CD14-positive monocyte (primary cell): Measurements from ENCODE around the gene MICAL2. TPM values are rescaled to one million over a fixed set of nuclear protein-coding genes. Genes with fewer than 3 reads are reported as not detected.
A peak's percentile ranks its signal among the peaks of the same experiment; 100 is the strongest.

ENCODE experiments used
- DNase-seq, 3 donors: peaks; one replicate each; pipeline ENCODE4 v3.0.0-alpha.2; 2011 to 2022
- H2AFZ ChIP-seq: 2 replicates; pipeline ENCODE4 v1.6.0; 2012; ENCODE audit warnings: mild to moderate bottlenecking, low read depth, low read length, inconsistent platforms; ENCODE audit not compliant: insufficient read depth, poor library complexity, severe bottlenecking
- H3K27ac ChIP-seq, 2 donors: 1 replicate in 1 of 2; 2 replicates in 1 of 2; pipeline ENCODE4 v1.5.1; 2012 to 2013; ENCODE audit warnings: low read length in 2 of 2, control low read depth in 1 of 2, inconsistent platforms in 1 of 2, low read depth in 1 of 2, mild to moderate bottlenecking in 1 of 2
- H3K27me3 ChIP-seq, 2 donors: one replicate each; pipeline versions ENCODE4 v1.6.0 to v1.6.1; 2011 to 2013; ENCODE audit warnings: low read length in 2 of 2; ENCODE audit not compliant: control insufficient read depth in 2 of 2, insufficient read depth in 2 of 2
- H3K36me3 ChIP-seq, 2 donors: replicated peaks in 1 of 2; 1 replicate in 1 of 2; 2 replicates in 1 of 2; pipeline versions ENCODE4 v1.5.1 to v1.6.1; 2012 to 2013; ENCODE audit warnings: low read length in 2 of 2, control low read depth in 1 of 2, inconsistent platforms in 1 of 2, mild to moderate bottlenecking in 1 of 2; ENCODE audit not compliant: insufficient read depth in 2 of 2, control insufficient read depth in 1 of 2
- H3K4me1 ChIP-seq, 2 donors: 1 replicate in 1 of 2; 2 replicates in 1 of 2; pipeline versions ENCODE4 v1.5.1 to v1.6.1; 2012 to 2013; ENCODE audit warnings: low read length in 2 of 2, control low read depth in 1 of 2, inconsistent platforms in 1 of 2, mild to moderate bottlenecking in 1 of 2, moderate library complexity in 1 of 2; ENCODE audit not compliant: insufficient read depth in 2 of 2, control insufficient read depth in 1 of 2
- H3K4me2 ChIP-seq: replicated peaks from 2 replicates; pipeline ENCODE3; 2012; ENCODE audit warnings: low read length, moderate library complexity, mild to moderate bottlenecking; ENCODE audit not compliant: poor library complexity, severe bottlenecking; ENCODE audit errors: extremely low read depth
- H3K4me3 ChIP-seq, 3 experiments: fragments of 200-600 bp in 1 of 3; sonication (generic) in 1 of 3; replicated peaks in 1 of 3; 1 replicate in 2 of 3; 2 replicates in 1 of 3; pipeline ENCODE4 v1.5.1; 2011 to 2013; ENCODE audit warnings: low read length in 3 of 3, mild to moderate bottlenecking in 3 of 3, control low read depth in 2 of 3, low read depth in 2 of 3, inconsistent platforms in 1 of 3, moderate library complexity in 1 of 3
- H3K79me2 ChIP-seq: 2 replicates; pipeline ENCODE4 v1.6.0; 2012; ENCODE audit warnings: mild to moderate bottlenecking, control low read depth, inconsistent platforms, low read length, moderate library complexity; ENCODE audit not compliant: insufficient read depth
- H3K9ac ChIP-seq: 2 replicates; pipeline ENCODE4 v1.6.0; 2017; ENCODE audit warnings: low read length, mild to moderate bottlenecking; ENCODE audit not compliant: insufficient read depth, poor library complexity, severe bottlenecking
- H3K9me3 ChIP-seq, 2 donors: replicated peaks in 1 of 2; 1 replicate in 1 of 2; 2 replicates in 1 of 2; pipeline versions ENCODE4 v1.5.1 to v1.6.1; 2012 to 2013; ENCODE audit warnings: low read length in 2 of 2, control low read depth in 1 of 2; ENCODE audit not compliant: control insufficient read depth in 1 of 2, insufficient read depth in 1 of 2
- H4K20me1 ChIP-seq: 2 replicates; pipeline ENCODE4 v1.6.0; 2012; ENCODE audit warnings: mild to moderate bottlenecking, low read length, control low read depth, moderate library complexity; ENCODE audit not compliant: insufficient read depth
- H3K27ac Mint-ChIP-seq, 7 donors: one replicate each; pipeline ENCODE4 v1.8.0; 2020; ENCODE audit warnings: mild to moderate bottlenecking in 7 of 7, mixed read lengths in 7 of 7, moderate library complexity in 6 of 7, inconsistent platforms in 2 of 7
- H3K27me3 Mint-ChIP-seq, 3 donors: one replicate each; pipeline ENCODE4 v1.8.0; 2021 to 2022; ENCODE audit warnings: low read depth in 3 of 3, mild to moderate bottlenecking in 3 of 3, mixed read lengths in 3 of 3, moderate library complexity in 3 of 3, inconsistent platforms in 1 of 3
- H3K36me3 Mint-ChIP-seq, 2 donors: one replicate each; pipeline ENCODE4 v1.8.0; 2020; ENCODE audit warnings: mixed read lengths in 2 of 2, inconsistent platforms in 1 of 2, mild to moderate bottlenecking in 1 of 2
- H3K4me1 Mint-ChIP-seq: one replicate; pipeline ENCODE4 v1.8.0; 2020; ENCODE audit warnings: mild to moderate bottlenecking, mixed read lengths
- H3K4me3 Mint-ChIP-seq, 2 donors: one replicate each; pipeline ENCODE4 v1.8.0; 2020; ENCODE audit warnings: mild to moderate bottlenecking in 2 of 2, mixed read lengths in 2 of 2, moderate library complexity in 1 of 2
- H3K9me3 Mint-ChIP-seq, 7 donors: one replicate each; pipeline ENCODE4 v1.8.0; 2020 to 2022; ENCODE audit warnings: mixed read lengths in 7 of 7, mild to moderate bottlenecking in 6 of 7, moderate library complexity in 6 of 7, inconsistent platforms in 2 of 7
- CTCF ChIP-seq: fragments of 200-600 bp; IDR thresholded peaks from one replicate; pipeline ENCODE4 v1.8.0; 2022; ENCODE audit warnings: antibody characterized with exemption, mild to moderate bottlenecking
- WGBS: methylation state at CpG from one replicate; pipeline ENCODE4 v1.1.5; 2013; ENCODE audit warnings: missing lambda C conversion rate; ENCODE audit not compliant: insufficient coverage; 5-methylcytosine and 5-hydroxymethylcytosine counted together
- intact Hi-C, 2 donors: fragments of 100-400 bp; cut with micrococcal nuclease; formaldehyde crosslinking; loops; one replicate each; pipeline versions ENCODE4 v1.15.0 to v1.15.1; 2023
- polyA plus RNA-seq, 3 donors: library from polyadenylated mRNA; depleted of rRNA in 1 of 3; unstranded in 2 of 3; stranded (reverse) in 1 of 3; fragments of 300-500 nt in 2 of 3; fragments of >200 nt in 1 of 3; fragmentation: Illumina TruSeq in 2 of 3; gene quantifications; 1 replicate in 2 of 3; 2 replicates in 1 of 3; pipeline ENCODE4 v1.2.3, GENCODE V29; 2012 to 2021

The MICAL2 gene
- polyA plus RNA-seq, 3 donors, result 39.8 to 72.5 (median 44.0) TPM

DNA sequence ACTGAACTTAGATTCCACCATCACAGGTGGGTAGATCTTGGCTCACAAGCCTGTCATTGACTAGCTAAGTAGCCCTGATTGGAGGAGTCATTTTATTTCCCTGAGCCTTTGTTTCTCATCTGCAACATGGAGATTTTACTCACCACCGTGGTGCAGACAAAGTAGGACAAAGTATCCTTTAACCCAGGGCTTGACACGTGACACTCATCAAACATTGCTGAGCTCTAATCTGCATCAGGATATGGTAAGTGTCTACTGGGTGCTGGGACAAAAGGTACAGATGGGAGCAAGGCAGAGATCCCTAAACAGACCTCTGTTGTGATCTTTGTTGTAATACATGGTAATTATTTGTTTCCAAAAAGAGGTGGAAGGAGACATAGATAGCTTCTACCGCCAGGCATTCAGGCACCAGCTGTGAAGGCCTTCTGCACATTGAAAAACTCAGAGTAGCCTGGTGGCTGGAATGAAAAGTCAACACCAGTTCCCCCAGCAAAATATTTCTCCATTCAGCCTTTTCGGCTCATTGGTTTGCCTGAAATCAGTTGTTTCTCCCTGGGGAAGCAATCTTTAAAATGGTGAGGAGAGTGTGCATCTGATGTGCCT, 18.3 kb upstream of the MICAL2 start:
- no peak for DNase-seq
- H3K9me3 ChIP-seq, result no peaks in the 10 kb centered on the region
- H3K9me3 Mint-ChIP-seq, result peaks cover 0 to 7% (median 0%) of the 10 kb centered on the region in 7 donors
- peak overlapping the region in 1 of 2 donors; percentile 68 for H3K27ac ChIP-seq
- peaks cover 0 to 6% of the 10 kb centered on the region in 2 donors for H3K36me3 Mint-ChIP-seq
- peak overlapping the region; percentile 51 to 88 (median 81) for H3K27ac Mint-ChIP-seq
- peak overlapping the region; percentile 52 for H3K4me2 ChIP-seq
- H3K36me3 ChIP-seq, result no peaks in the 10 kb centered on the region
- 83% methylated on average over 2 of the region's 4 CpGs for WGBS
- no peak for TF ChIP-seq CTCF
- H3K4me3 ChIP-seq, result peak overlapping the region in 1 of 3 experiments; percentile 47
- no peak overlapping the region for H2AFZ ChIP-seq
- H3K27me3 Mint-ChIP-seq, result peaks cover 0 to 7% (median 1%) of the 10 kb centered on the region in 3 donors
- H4K20me1 ChIP-seq, result no peaks in the 10 kb centered on the region
- peaks cover 64 to 67% of the 10 kb centered on the region in 2 donors for H3K4me1 ChIP-seq
- intact Hi-C loops, result no loop called here
- H3K4me3 Mint-ChIP-seq, result peak overlapping the region in 1 of 2 donors; percentile 80
- H3K79me2 ChIP-seq, result no peaks in the 10 kb centered on the region
- H3K9ac ChIP-seq, result no peak overlapping the region
- H3K4me1 Mint-ChIP-seq, result peaks cover 72% of the 10 kb centered on the region
- no peaks in the 10 kb centered on the region for H3K27me3 ChIP-seq

GRCh38 chr11:12092714-12093113, 17.7 kb upstream of the MICAL2 start:
- Histone ChIP-seq H3K79me2 (no peaks in the 10 kb centered on the region), H3K4me3 (no peak overlapping the region), H3K4me1 (peaks cover 63 to 66% of the 10 kb centered on the region in 2 donors), H3K27me3 (no peaks in the 10 kb centered on the region), H3K27ac (no peak overlapping the region), H3K9ac (no peak overlapping the region), H3K9me3 (no peaks in the 10 kb centered on the region), H3K36me3 (no peaks in the 10 kb centered on the region), H3K4me2 (no peak overlapping the region), H4K20me1 (no peaks in the 10 kb centered on the region), H2AFZ (no peak overlapping the region)
- DNase-seq, result no peak
- peaks cover 0 to 7% (median 0%) of the 10 kb centered on the region in 7 donors for H3K9me3 Mint-ChIP-seq
- no peak overlapping the region for H3K4me3 Mint-ChIP-seq
- 93% methylated on average over 4 of the region's 6 CpGs for WGBS
- no peak for TF ChIP-seq CTCF
- no peak overlapping the region for H3K27ac Mint-ChIP-seq
- peaks cover 0 to 7% (median 1%) of the 10 kb centered on the region in 3 donors for H3K27me3 Mint-ChIP-seq
- intact Hi-C loops, result no loop called here
- peaks cover 0 to 6% of the 10 kb centered on the region in 2 donors for H3K36me3 Mint-ChIP-seq
- H3K4me1 Mint-ChIP-seq, result peaks cover 70% of the 10 kb centered on the region
